OCI-LY7 (cell line): Measurements from ENCODE around the gene RNU1-2.
"Not testable (repeated sequence)": the region's sequence is repeated elsewhere in the genome, so short reads cannot be mapped to it uniquely, and the experiment has no call there.

ENCODE experiments used
- CTCF ChIP-seq: fragments of 200-600 bp; sonication (generic); conservative IDR thresholded peaks from 2 replicates; pipeline ENCODE4 v1.5.1; 2014; ENCODE audit warnings: mild to moderate bottlenecking, antibody characterized with exemption, low read length, moderate library complexity, mixed read lengths
- EZH2phosphoT487 ChIP-seq: fragments of 200-600 bp; sonication (generic); IDR thresholded peaks from 2 replicates; pipeline ENCODE4 v1.6.1; 2018; ENCODE audit warnings: low read depth, borderline replicate concordance, mild to moderate bottlenecking, mixed run types, antibody characterized with exemption, low read length, moderate library complexity, mixed read lengths

- TF ChIP-seq EZH2phosphoT487, CTCF: not testable (repeated sequence)
Measured at GRCh38 chr1:16884487-16884886, 11.3 kb upstream of the RNU1-2 start.
